ENCODE data around the gene CRADD. TPM values are rescaled to one million over a fixed set of nuclear protein-coding genes. Genes with fewer than 3 reads are reported as not detected.

The CRADD gene
- total and polyA plus RNA-seq, 10 donors = 5.5 to 58.7 (median 18.8) TPM

DNA sequence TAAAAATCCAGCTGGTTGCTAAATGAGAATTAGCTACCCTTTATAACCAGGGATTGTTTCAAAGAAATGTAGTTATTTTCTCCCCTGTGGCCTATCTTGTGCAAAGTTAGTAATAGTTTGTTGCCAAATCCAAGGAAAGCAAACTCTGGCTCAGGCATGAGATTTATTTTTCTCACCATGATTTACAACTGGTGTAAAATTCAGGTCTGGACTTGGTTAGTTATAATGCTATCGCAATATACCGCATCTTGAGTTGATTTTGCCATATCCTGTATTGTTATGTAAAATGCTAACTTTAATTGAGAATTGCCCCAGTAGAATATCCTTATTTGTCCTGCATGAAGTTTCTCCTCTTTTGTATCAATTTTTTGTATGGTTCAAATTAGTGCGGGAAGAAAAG is 135.5 kb downstream of the CRADD start:
- intact Hi-C loops (cut with DNase I; ENCODE audit: low total_unique reads) = no loop called here
- H3K27me3 ChIP-seq (replicated peaks in 1 of 7) = no peaks in the 10 kb centered on the region
- no peak for DNase-seq
- TF ChIP-seq POLR2A (IDR thresholded peaks at IDR 0.05) (no peak), POLR2AphosphoS5 (IDR thresholded peaks at IDR 0.05) (no peak)
- TF ChIP-seq, protein P1, sequence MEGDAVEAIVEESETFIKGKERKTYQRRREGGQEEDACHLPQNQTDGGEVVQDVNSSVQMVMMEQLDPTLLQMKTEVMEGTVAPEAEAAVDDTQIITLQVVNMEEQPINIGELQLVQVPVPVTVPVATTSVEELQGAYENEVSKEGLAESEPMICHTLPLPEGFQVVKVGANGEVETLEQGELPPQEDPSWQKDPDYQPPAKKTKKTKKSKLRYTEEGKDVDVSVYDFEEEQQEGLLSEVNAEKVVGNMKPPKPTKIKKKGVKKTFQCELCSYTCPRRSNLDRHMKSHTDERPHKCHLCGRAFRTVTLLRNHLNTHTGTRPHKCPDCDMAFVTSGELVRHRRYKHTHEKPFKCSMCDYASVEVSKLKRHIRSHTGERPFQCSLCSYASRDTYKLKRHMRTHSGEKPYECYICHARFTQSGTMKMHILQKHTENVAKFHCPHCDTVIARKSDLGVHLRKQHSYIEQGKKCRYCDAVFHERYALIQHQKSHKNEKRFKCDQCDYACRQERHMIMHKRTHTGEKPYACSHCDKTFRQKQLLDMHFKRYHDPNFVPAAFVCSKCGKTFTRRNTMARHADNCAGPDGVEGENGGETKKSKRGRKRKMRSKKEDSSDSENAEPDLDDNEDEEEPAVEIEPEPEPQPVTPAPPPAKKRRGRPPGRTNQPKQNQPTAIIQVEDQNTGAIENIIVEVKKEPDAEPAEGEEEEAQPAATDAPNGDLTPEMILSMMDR (IDR thresholded peaks at IDR 0.05 in 8 of 11, conservative IDR thresholded peaks at IDR 0.05 in 3 of 11) = no peak
- peaks cover 0 to 20% (median 9%) of the 10 kb centered on the region in 6 donors for H3K4me1 ChIP-seq
- no peak overlapping the region for H3K4me3 ChIP-seq
- H3K36me3 ChIP-seq = no peaks in the 10 kb centered on the region
- H3K27ac ChIP-seq = peak overlapping the region in 4 of 8 donors; percentile 63 to 80 (median 73)
- no peaks in the 10 kb centered on the region for H3K9me3 ChIP-seq
- WGBS, 5 donors = 67 to 88% (median 83%) methylated on average over 3 of the region's 3 CpGs

DNA sequence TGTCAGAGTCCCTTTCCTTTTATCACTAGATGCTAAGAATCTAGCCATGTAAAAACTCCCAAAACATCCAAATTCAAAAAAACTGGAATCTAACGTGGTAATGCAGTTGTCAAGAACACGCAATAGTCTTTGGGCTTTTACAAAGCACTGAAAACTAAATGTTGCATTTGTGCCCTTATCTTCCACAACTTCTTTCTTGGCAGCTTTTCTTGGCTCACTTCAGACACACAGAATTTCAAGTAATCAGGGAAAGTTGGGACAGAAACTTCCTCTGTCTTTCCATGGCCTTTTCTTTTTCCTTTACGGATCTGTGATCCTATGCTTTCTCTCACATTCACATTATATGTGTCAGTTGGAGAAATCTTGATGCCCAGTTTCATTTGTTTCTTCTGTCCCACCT is 136.0 kb downstream of the CRADD start:
- H3K36me3 ChIP-seq = no peaks in the 10 kb centered on the region
- H3K9me3 ChIP-seq = no peaks in the 10 kb centered on the region
- no peaks in the 10 kb centered on the region for H3K27me3 ChIP-seq (replicated peaks in 1 of 7)
- peak overlapping the region in 7 of 8 donors; percentile 6 to 80 (median 63) for H3K27ac ChIP-seq
- no peak for DNase-seq
- peaks cover 0 to 20% (median 11%) of the 10 kb centered on the region in 6 donors for H3K4me1 ChIP-seq
- 64 to 70% (median 68%) methylated on average over 3 of the region's 3 CpGs for WGBS, 5 donors
- no peak overlapping the region for H3K4me3 ChIP-seq
- intact Hi-C loops (cut with DNase I; ENCODE audit: low total_unique reads) = no loop called here
- TF ChIP-seq POLR2A (IDR thresholded peaks at IDR 0.05) (no peak), POLR2AphosphoS5 (IDR thresholded peaks at IDR 0.05) (no peak)
- TF ChIP-seq, protein P1 (IDR thresholded peaks at IDR 0.05 in 8 of 11, conservative IDR thresholded peaks at IDR 0.05 in 3 of 11) = no peak

DNA sequence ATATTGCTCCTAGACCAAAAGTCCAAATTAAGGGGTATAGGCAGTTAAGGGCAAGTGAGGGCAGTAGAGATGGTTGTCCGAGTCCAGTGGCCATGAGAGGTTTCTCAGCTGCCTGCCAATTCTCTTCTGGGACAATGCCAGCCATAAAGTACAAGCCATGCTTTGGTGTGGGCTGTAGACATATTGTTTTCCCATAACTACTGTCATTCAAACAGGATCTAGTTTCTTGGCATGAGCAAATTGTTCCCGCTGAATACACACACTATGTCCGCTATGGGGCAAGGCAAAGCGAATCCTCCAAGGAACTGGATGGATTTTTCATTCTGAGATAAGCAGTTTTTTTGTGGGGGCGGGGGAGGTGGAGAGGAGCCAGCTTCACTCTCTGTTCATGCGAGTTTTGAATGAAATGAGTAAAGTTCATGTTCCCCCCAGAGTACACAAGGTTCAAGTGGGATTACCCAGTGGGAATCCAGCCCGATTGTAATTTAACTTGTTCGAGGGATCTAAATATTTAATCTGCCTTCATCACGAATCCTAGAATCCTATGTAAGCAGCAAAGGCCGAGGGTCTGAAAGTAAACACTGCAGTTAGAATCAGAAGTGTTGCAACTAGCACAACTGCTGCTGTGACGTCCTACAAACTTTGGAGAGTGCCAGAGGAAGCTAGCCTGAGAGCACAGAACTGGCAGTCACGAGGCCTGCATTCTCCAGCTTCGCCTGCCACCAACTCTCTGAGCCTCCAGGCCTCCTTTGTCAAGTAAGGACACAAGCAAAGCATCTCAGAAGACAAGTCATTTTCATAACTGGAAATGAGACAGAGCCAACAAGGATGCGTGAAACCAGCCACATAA is 137.0 kb downstream of the CRADD start:
- Histone ChIP-seq H3K27ac (peak overlapping the region in 7 of 8 donors; percentile 6 to 80 (median 63)), H3K36me3 (no peaks in the 10 kb centered on the region), H3K9me3 (no peaks in the 10 kb centered on the region), H3K4me3 (no peak overlapping the region), H3K27me3 (replicated peaks in 1 of 7) (no peaks in the 10 kb centered on the region), H3K4me1 (peaks cover 0 to 26% (median 14%) of the 10 kb centered on the region in 6 donors)
- 63 to 80% (median 67%) methylated on average over 14 of the region's 14 CpGs for WGBS, 5 donors
- TF ChIP-seq POLR2A (IDR thresholded peaks at IDR 0.05) (no peak), POLR2AphosphoS5 (IDR thresholded peaks at IDR 0.05) (peak in 2 of 3 donors; percentile 33 to 42)
- TF ChIP-seq, protein P1 (IDR thresholded peaks at IDR 0.05 in 8 of 11, conservative IDR thresholded peaks at IDR 0.05 in 3 of 11) = peak in 1 of 11 experiments; percentile 5
- DNase-seq = no peak
- intact Hi-C loops (cut with DNase I; ENCODE audit: low total_unique reads) = no loop called here

GRCh38 chr12:93818488-93819049 is 141.4 kb downstream of the CRADD start:
- H3K27me3 ChIP-seq (replicated peaks in 1 of 7) = no peaks in the 10 kb centered on the region
- DNase-seq = no peak
- WGBS, 5 donors = 58 to 71% (median 66%) methylated on average over 9 of the region's 9 CpGs
- H3K27ac ChIP-seq = peak overlapping the region in 7 of 8 donors; percentile 40 to 69 (median 57)
- intact Hi-C loops (cut with DNase I; ENCODE audit: low total_unique reads) = no loop called here
- H3K4me1 ChIP-seq = peaks cover 0 to 20% (median 5%) of the 10 kb centered on the region in 6 donors
- no peaks in the 10 kb centered on the region for H3K36me3 ChIP-seq
- no peak overlapping the region for H3K4me3 ChIP-seq
- TF ChIP-seq POLR2AphosphoS5 (IDR thresholded peaks at IDR 0.05) = no peak
- TF ChIP-seq, protein P1 (IDR thresholded peaks at IDR 0.05 in 8 of 11, conservative IDR thresholded peaks at IDR 0.05 in 3 of 11) = no peak
- TF ChIP-seq POLR2A (IDR thresholded peaks at IDR 0.05) = no peak
- H3K9me3 ChIP-seq = no peaks in the 10 kb centered on the region
